A549 treated with CORT108297 at 1 μM for 4 hours (cell line): ENCODE data around the gene CRPPA. TPM values are rescaled to one million over a fixed set of nuclear protein-coding genes. Genes with fewer than 3 reads are reported as not detected.

ENCODE experiments used
- total RNA-seq: library from RNA; stranded (reverse); fragments of 200-300 nt; extraction: Qiagen RNA extraction; gene quantifications from 5 replicates; pipeline ENCODE4 v1.2.3, GENCODE V29; 2022

CRPPA gene
- total RNA-seq, result 0.45 to 0.85 TPM (median 0.57 TPM) in 5 replicates

GRCh38 chr7:16421333-16422102 lies at the start of gene CRPPA:
TSS of gene CRPPA (minus strand) at chr7:16421538. CDS start at chr7:16421322, 216 bp downstream.

GRCh38 chr7:16465469-16466361 lies 44.4 kb upstream of the CRPPA start, which contains the start of gene SOSTDC1:
TSS of gene SOSTDC1 (minus strand) at chr7:16465738. CDS start at chr7:16465668, 70 bp downstream.

Other genes with a start within 250 kb of the CRPPA start
- gene SOSTDC1, start 44.2 kb upstream of the CRPPA start, total RNA-seq, result not detected in 5 replicates
- gene LRRC72, start 105.3 kb upstream of the CRPPA start, total RNA-seq, result not detected in 5 replicates
- gene ANKMY2, start 224.2 kb upstream of the CRPPA start, total RNA-seq, result 13.1 to 15.7 TPM (median 14.5 TPM) in 5 replicates
- 90.6 to 103 TPM (median 93.0 TPM) in 5 replicates for gene BZW2, start 224.6 kb upstream of the CRPPA start, total RNA-seq